ENCODE measurements around the gene KRT34.
"Not testable (repeated sequence)": the region's sequence is repeated elsewhere in the genome, so short reads cannot be mapped to it uniquely, and the experiment has no call there.

The KRT34 gene

GRCh38 chr17:41360296-41360995 is 21.7 kb downstream of the KRT34 start:
- DNase-seq = no peak

- DNase-seq = no peak
Observed at GRCh38 chr17:41354536-41354935, 27.6 kb downstream of the KRT34 start.

- no peak for DNase-seq
Observed at GRCh38 chr17:41352597-41353366, 29.3 kb downstream of the KRT34 start.

GRCh38 chr17:41351177-41351576 is 30.9 kb downstream of the KRT34 start:
- DNase-seq = no peak

- not testable (repeated sequence) for DNase-seq
Observed at GRCh38 chr17:41350381-41350878, 31.7 kb downstream of the KRT34 start, which contains the start of gene KRT33A. KRT33A (minus strand) TSS chr17:41350828; CDS start chr17:41350767, 61 bp downstream.

- no peak for DNase-seq
Observed at GRCh38 chr17:41347869-41348760, 34.0 kb downstream of the KRT34 start.

GRCh38 chr17:41346421-41346820 is 35.7 kb downstream of the KRT34 start:
- not testable (repeated sequence) for DNase-seq

GRCh38 chr17:41345992-41346391 is 36.1 kb downstream of the KRT34 start:
- DNase-seq = no peak

GRCh38 chr17:41343029-41343428 is 39.1 kb downstream of the KRT34 start:
- no peak for DNase-seq

GRCh38 chr17:41340934-41341861 is 40.9 kb downstream of the KRT34 start:
- DNase-seq = no peak

- DNase-seq = no peak
Observed at GRCh38 chr17:41340494-41340893, 41.6 kb downstream of the KRT34 start.

- no peak for DNase-seq
Observed at GRCh38 chr17:41339571-41340172, 42.4 kb downstream of the KRT34 start.

GRCh38 chr17:41338961-41339485 is 43.1 kb downstream of the KRT34 start:
- no peak for DNase-seq

- DNase-seq = no peak
Observed at GRCh38 chr17:41335747-41336146, 46.4 kb downstream of the KRT34 start.

GRCh38 chr17:41334385-41335305 is 47.5 kb downstream of the KRT34 start:
- no peak for DNase-seq

- DNase-seq = no peak
Observed at GRCh38 chr17:41333836-41334235, 48.3 kb downstream of the KRT34 start.

- DNase-seq = no peak
Observed at GRCh38 chr17:41333098-41333497, 49.0 kb downstream of the KRT34 start.

GRCh38 chr17:41332239-41332638 is 49.9 kb downstream of the KRT34 start:
- DNase-seq = no peak

- no peak for DNase-seq
Observed at GRCh38 chr17:41331606-41332005, 50.5 kb downstream of the KRT34 start.
